HepG2 (cell line): ENCODE data around the gene FAM234A. TPM values are rescaled to one million over a fixed set of nuclear protein-coding genes. Genes with fewer than 3 reads are reported as not detected.

Experiments
- ATAC-seq: fragments of 200-7000 bp; cut with Tn5 transposase; 3 replicates; pipeline ENCODE4 v1.9.1; 2020; ENCODE audit warnings: mild to moderate bottlenecking, moderate library complexity
- BruUV-seq: library from RNA; stranded (reverse); fragments of 400-500 nt; replicated peaks from 2 replicates; lab custom pipeline; 2021; lab: Mats Ljungman, UMichigan
- CTCF ChIA-PET: fragments of 300-600 bp; formaldehyde crosslinking; extraction: SDS; loops from one replicate; lab custom pipeline; 2021; ENCODE audit warnings: low total read pairs, inconsistent platforms, low intra/inter-chr PET ratio; lab: Yijun Ruan, JAX
- POLR2A ChIA-PET: fragments of 350-600 bp; sonication (Branson Sonifier 250); formaldehyde crosslinking; loops from one replicate; lab custom pipeline; 2020; ENCODE audit warnings: antibody characterized with exemption, inconsistent platforms; lab: Yijun Ruan, JAX
- DNase-seq: peaks from one replicate; pipeline ENCODE4 v3.0.0-alpha.2; 2015; ENCODE audit warnings: low spot score
- FAIRE-seq: peaks from 3 replicates; lab custom pipeline; 2011; peaks lifted over from hg19 to GRCh38; lab: Jason Lieb, UNC
- H2AFZ ChIP-seq: one replicate; pipeline ENCODE4 v1.6.1; 2011; ENCODE audit warnings: low read length, inconsistent platforms
- H3K27ac ChIP-seq: fragments of 300-600 bp; 3 replicates; pipeline ENCODE4 v1.8.0; 2011; ENCODE audit warnings: mixed run types, mild to moderate bottlenecking, mixed read lengths, low read length, inconsistent platforms; ENCODE audit not compliant: insufficient read depth; ENCODE audit errors: extremely low read length
- H3K27me3 ChIP-seq, 2 experiments: fragments of 200-600 bp in 1 of 2; 2 replicates in 1 of 2; 3 replicates in 1 of 2; pipeline versions ENCODE4 v1.6.0 to v1.8.0; 2011; ENCODE audit warnings: low read length in 2 of 2, mild to moderate bottlenecking in 2 of 2, moderate library complexity in 2 of 2, inconsistent platforms in 1 of 2; ENCODE audit not compliant: insufficient read depth in 2 of 2, control insufficient read depth in 1 of 2
- H3K36me3 ChIP-seq, 2 experiments: fragments of 200-600 bp in 1 of 2; replicated peaks in 1 of 2; 2 replicates in 1 of 2; 3 replicates in 1 of 2; pipeline versions ENCODE4 v1.5.1 to v1.8.0; 2011; ENCODE audit warnings: low read length in 2 of 2, inconsistent platforms in 1 of 2; ENCODE audit not compliant: insufficient read depth in 2 of 2, control insufficient read depth in 1 of 2
- H3K4me1 ChIP-seq: 2 replicates; pipeline ENCODE4 v1.5.1; 2012; ENCODE audit warnings: low read length, inconsistent platforms; ENCODE audit not compliant: insufficient read depth
- H3K4me2 ChIP-seq: 2 replicates; pipeline ENCODE4 v1.6.0; 2011; ENCODE audit warnings: low read depth, low read length, inconsistent platforms
- H3K4me3 ChIP-seq, 3 experiments: fragments of 200-600 bp in 1 of 3; sonication (generic), shearing (Covaris generic) in 1 of 3; replicated peaks in 1 of 3; 2 replicates each; pipeline ENCODE4 v1.5.1; 2011 to 2016; ENCODE audit warnings: low read length in 3 of 3, inconsistent platforms in 2 of 3, low read depth in 2 of 3, mild to moderate bottlenecking in 2 of 3, control low read depth in 1 of 3, mixed read lengths in 1 of 3; ENCODE audit not compliant: insufficient read depth in 1 of 3
- H3K79me2 ChIP-seq: one replicate; pipeline ENCODE4 v1.6.1; 2011; ENCODE audit warnings: low read length, inconsistent platforms; ENCODE audit not compliant: insufficient read depth
- H3K9ac ChIP-seq: 2 replicates; pipeline ENCODE4 v1.6.0; 2011; ENCODE audit warnings: mild to moderate bottlenecking, low read depth, low read length, inconsistent platforms; ENCODE audit not compliant: insufficient read depth
- H3K9me3 ChIP-seq: 2 replicates; pipeline ENCODE4 v1.5.1; 2012; ENCODE audit warnings: mild to moderate bottlenecking, low read length
- H4K20me1 ChIP-seq: 2 replicates; pipeline ENCODE4 v1.6.0; 2011; ENCODE audit warnings: inconsistent platforms, mild to moderate bottlenecking, low read length, moderate library complexity; ENCODE audit not compliant: insufficient read depth
- AHR ChIP-seq: IDR thresholded peaks from 2 replicates; pipeline ENCODE4 v1.6.1; 2018; ENCODE audit warnings: missing genetic modification reagents, missing compliant biosample characterization
- CERS6 ChIP-seq: sonication (generic); formaldehyde crosslinking; IDR thresholded peaks from 2 replicates; pipeline ENCODE4 v1.5.0; 2020; ENCODE audit warnings: missing genetic modification reagents
- DRAP1 ChIP-seq: IDR thresholded peaks from 2 replicates; pipeline ENCODE4 v1.6.1; 2016; ENCODE audit warnings: missing genetic modification reagents, missing compliant biosample characterization
- ESRRA ChIP-seq: sonication (generic); formaldehyde crosslinking; IDR thresholded peaks from 2 replicates; pipeline ENCODE4 v1.5.1; 2020; ENCODE audit warnings: mild to moderate bottlenecking, low read depth, missing genetic modification reagents
- GTF2F1 ChIP-seq: fragments of 150-350 bp; IDR thresholded peaks from 2 replicates; pipeline ENCODE4 v1.6.1; 2014; ENCODE audit warnings: low read length
- HDAC1 ChIP-seq: sonication (generic); formaldehyde crosslinking; IDR thresholded peaks from 2 replicates; pipeline ENCODE4 v1.5.1; 2020; ENCODE audit warnings: mild to moderate bottlenecking, missing genetic modification reagents
- NBN ChIP-seq: fragments of 450-650 bp; conservative IDR thresholded peaks from 2 replicates; pipeline ENCODE4 v1.6.1; 2017
- NKX3-1 ChIP-seq: sonication (generic); formaldehyde crosslinking; IDR thresholded peaks from 2 replicates; pipeline ENCODE4 v1.5.0; 2020; ENCODE audit warnings: missing genetic modification reagents
- NR0B2 ChIP-seq: sonication (generic); formaldehyde crosslinking; IDR thresholded peaks from 2 replicates; pipeline ENCODE4 v1.4.0; 2020; ENCODE audit warnings: mild to moderate bottlenecking, missing genetic modification reagents
- NR2F2 ChIP-seq: IDR thresholded peaks from 2 replicates; pipeline ENCODE4 v1.6.1; 2012; ENCODE audit warnings: low read depth, inconsistent platforms, borderline replicate concordance
- RBFOX2 ChIP-seq: fragments of 200-400 bp; formaldehyde crosslinking; IDR thresholded peaks from 2 replicates; pipeline ENCODE4 v1.6.1; 2017; ENCODE audit warnings: low read depth, mild to moderate bottlenecking, low read length
- SAP130 ChIP-seq: IDR thresholded peaks from 2 replicates; pipeline ENCODE4 v1.6.1; 2016; ENCODE audit warnings: low read depth
- SMAD3 ChIP-seq: sonication (generic); formaldehyde crosslinking; IDR thresholded peaks from 2 replicates; pipeline ENCODE4 v1.4.0; 2020; ENCODE audit warnings: missing genetic modification reagents
- TARDBP ChIP-seq: sonication (generic); formaldehyde crosslinking; IDR thresholded peaks from 2 replicates; pipeline ENCODE4 v1.8.0; 2022; ENCODE audit warnings: mild to moderate bottlenecking, missing genetic modification reagents
- TOPORS ChIP-seq: sonication (generic); formaldehyde crosslinking; IDR thresholded peaks from 2 replicates; pipeline ENCODE4 v1.8.0; 2023; ENCODE audit warnings: mild to moderate bottlenecking, missing genetic modification reagents
- TSC22D2 ChIP-seq: sonication (generic); formaldehyde crosslinking; IDR thresholded peaks from 2 replicates; pipeline ENCODE4 v1.5.1; 2020; ENCODE audit warnings: missing genetic modification reagents, mild to moderate bottlenecking, borderline replicate concordance
- ZFP82 ChIP-seq: sonication (generic); formaldehyde crosslinking; IDR thresholded peaks from 2 replicates; pipeline ENCODE4 v1.5.1; 2020; ENCODE audit warnings: mild to moderate bottlenecking, missing genetic modification reagents, borderline replicate concordance
- ZFP90 ChIP-seq: sonication (generic); formaldehyde crosslinking; IDR thresholded peaks from 2 replicates; pipeline ENCODE4 v1.8.0; 2022; ENCODE audit warnings: missing genetic modification reagents, mild to moderate bottlenecking, inconsistent platforms, borderline replicate concordance
- ZNF101 ChIP-seq: sonication (generic); formaldehyde crosslinking; IDR thresholded peaks from 2 replicates; pipeline ENCODE4 v1.4.0; 2020; ENCODE audit warnings: mild to moderate bottlenecking, low read depth, missing genetic modification reagents, borderline replicate concordance
- ZNF567 ChIP-seq: sonication (generic); formaldehyde crosslinking; IDR thresholded peaks from 2 replicates; pipeline ENCODE4 v1.8.1; 2023; ENCODE audit warnings: mild to moderate bottlenecking, missing genetic modification reagents, borderline replicate concordance
- ZSCAN20 ChIP-seq: sonication (generic); formaldehyde crosslinking; IDR thresholded peaks from 2 replicates; pipeline ENCODE4 v1.4.0; 2020; ENCODE audit warnings: missing genetic modification reagents, mild to moderate bottlenecking, borderline replicate concordance
- ZSCAN31 ChIP-seq: sonication (generic); formaldehyde crosslinking; IDR thresholded peaks from 2 replicates; pipeline ENCODE4 v1.5.0; 2020; ENCODE audit warnings: low read depth, mild to moderate bottlenecking, missing genetic modification reagents
- WGBS: methylation state at CpG from one replicate; pipeline ENCODE4 v1.1.6; 2017; ENCODE audit warnings: low lambda C conversion rate; 5-methylcytosine and 5-hydroxymethylcytosine counted together
- in situ Hi-C: cut with HindIII; loops from 2 replicates; pipeline ENCODE4 v1.10.0; 2017; ENCODE audit warnings: low pct_unique_long_range_greater_than_20kb; ENCODE audit not compliant: extremely low pct_ligation_motif_present
- intact Hi-C: fragments of 100-400 bp; cut with micrococcal nuclease; formaldehyde crosslinking; loops from one replicate; pipeline ENCODE4 v1.10.0; 2022; ENCODE audit not compliant: unreplicated experiment
- polyA plus RNA-seq, 8 experiments: library from polyadenylated mRNA; depleted of rRNA in 3 of 8; stranded (reverse) in 7 of 8; unstranded in 1 of 8; fragments of >200 nt; fragmentation: Illumina TruSeq in 4 of 8; extraction: Trizol in 4 of 8; gene quantifications; 2 replicates each; pipeline versions ENCODE4 v1.2.1 to v1.2.3, GENCODE V29; 2011 to 2016; ENCODE audit warnings: low read depth in 4 of 8, missing spikeins in 1 of 8, mixed read lengths in 1 of 8; ENCODE audit not compliant: insufficient read depth in 1 of 8
- total RNA-seq, 5 experiments: library from RNA; depleted of rRNA; stranded (reverse); fragments of >200 nt; fragmentation: Illumina TruSeq; extraction: Trizol; gene quantifications; 2 replicates each; pipeline ENCODE4 v1.2.3, GENCODE V29; 2016; ENCODE audit warnings: low read depth in 1 of 5

FAM234A gene
- total and polyA plus RNA-seq, 2 of the 13 experiments (the other 11 are each of a cell fraction or from before 2014, with no cell fraction given): 29.2 to 34.4 TPM

GRCh38 chr16:192686-193085 is 41.9 kb upstream of the FAM234A start:
- no peak for FAIRE-seq

GRCh38 chr16:193441-193840 is 41.2 kb upstream of the FAM234A start:
- whole genome bisulfite sequencing: 98% methylated on average over 15 of the region's 15 CpGs
- no peak for ATAC-seq
- H3K9ac ChIP-seq: no peak overlapping the region
- no peaks in the 10 kb centered on the region for H3K4me1 ChIP-seq
- no peak overlapping the region for H3K4me2 ChIP-seq
- H3K79me2 ChIP-seq: no peaks in the 10 kb centered on the region
- BruUV-seq: no TSS peak
- no peak overlapping the region for H3K27ac ChIP-seq
- DNase-seq: no peak
- ChIA-PET POLR2A (no interaction called here), CTCF (no interaction called here)
- H3K4me3 ChIP-seq: no peak overlapping the region
- no peaks in the 10 kb centered on the region for H3K27me3 ChIP-seq
- no peaks in the 10 kb centered on the region for H3K9me3 ChIP-seq
- H4K20me1 ChIP-seq: 0 out of 2 replicates have a peak, but pooled peaks cover 4% of the 10 kb centered on the region
- in situ Hi-C loops (no loop called here), intact Hi-C loops (no loop called here)
- H2AFZ ChIP-seq: no peak overlapping the region
- FAIRE-seq: no peak
- peaks cover 46 to 86% of the 10 kb centered on the region in 2 experiments for H3K36me3 ChIP-seq
- TF ChIP-seq ESRRA (CRISPR knock-in tag) (no peak), RBFOX2 (no peak), ZSCAN20 (CRISPR knock-in tag) (no peak), CERS6 (no peak), ZSCAN31 (CRISPR knock-in tag) (no peak), ZFP90 (CRISPR knock-in tag) (no peak), ZNF567 (no peak), SAP130 (no peak), SMAD3 (CRISPR knock-in tag) (no peak), ZFP82 (CRISPR knock-in tag) (no peak), NR0B2 (no peak)

More at GRCh38 chr16:192686-193085, 41.9 kb upstream of the FAM234A start:
- H3K4me3 ChIP-seq: no peak overlapping the region
- no peaks in the 10 kb centered on the region for H3K27me3 ChIP-seq
- in situ Hi-C loops (no loop called here), intact Hi-C loops (no loop called here)
- ChIA-PET POLR2A (no interaction called here), CTCF (no interaction called here)
- H4K20me1 ChIP-seq: 0 out of 2 replicates have a peak, but pooled peaks cover 4% of the 10 kb centered on the region
- DNase-seq (no peak), ATAC-seq (no peak)
- no peak overlapping the region for H2AFZ ChIP-seq
- peaks cover 44 to 82% of the 10 kb centered on the region in 2 experiments for H3K36me3 ChIP-seq
- TF ChIP-seq NR2F2 (no peak), TOPORS (no peak), TARDBP (no peak), ZNF101 (CRISPR knock-in tag) (no peak), AHR (no peak), NKX3-1 (CRISPR knock-in tag) (no peak), GTF2F1 (no peak), TSC22D2 (no peak), DRAP1 (CRISPR knock-in tag) (no peak), HDAC1 (no peak), NBN (no peak)
- no peaks in the 10 kb centered on the region for H3K4me1 ChIP-seq
- H3K9ac ChIP-seq: no peak overlapping the region
- H3K4me2 ChIP-seq: no peak overlapping the region
- no TSS peak for BruUV-seq
- no peaks in the 10 kb centered on the region for H3K9me3 ChIP-seq
- 98% methylated on average over 11 of the region's 11 CpGs for WGBS
- H3K79me2 ChIP-seq: no peaks in the 10 kb centered on the region
- no peak overlapping the region for H3K27ac ChIP-seq
